ENCODE results near the gene COX11. TPM values are rescaled to one million over a fixed set of nuclear protein-coding genes. Genes with fewer than 3 reads are reported as not detected.

COX11 gene
- total RNA-seq, 2 experiments from 2014 or later, result 75.6 to 78.6 TPM

- BruUV-seq (replicated peaks), result no TSS peak
- TF ChIP-seq EZH2phosphoT487 (IDR thresholded peaks at IDR 0.05; ENCODE audit: borderline replicate concordance, low read depth, low read length), result no peak
- TF ChIP-seq CTCF (conservative IDR thresholded peaks at IDR 0.05; ENCODE audit: low read length), result no peak
- CTCF ChIA-PET (ENCODE audit: unreplicated experiment), result no interaction called here
These were observed 33.0 kb downstream of the COX11 start for GRCh38 chr17:54935471-54935870.

GRCh38 chr17:54933921-54934320 is 34.5 kb downstream of the COX11 start:
- CTCF ChIA-PET (ENCODE audit: unreplicated experiment), result no interaction called here

More at GRCh38 chr17:54935471-54935870, 33.0 kb downstream of the COX11 start:
- Histone ChIP-seq H3K4me3 (ENCODE audit: low read depth, low read length, poor library complexity, severe bottlenecking) (no peak overlapping the region), H2AFZ (ENCODE audit: low read length) (no peak overlapping the region), H4K20me1 (ENCODE audit: insufficient read depth, low read length) (no peaks in the 10 kb centered on the region), H3K4me1 (ENCODE audit: insufficient read depth, low read length, poor library complexity, severe bottlenecking) (no peaks in the 10 kb centered on the region), H3K9me3 (ENCODE audit: low read length) (no peaks in the 10 kb centered on the region), H3K9me2 (ENCODE audit: insufficient read depth, low read length) (no peaks in the 10 kb centered on the region), H3K36me3 (ENCODE audit: insufficient read depth, low read length) (no peaks in the 10 kb centered on the region), H3K27ac (ENCODE audit: low read depth, low read length, poor library complexity, severe bottlenecking) (no peak overlapping the region), H3K79me2 (ENCODE audit: insufficient read depth, low read depth, low read length) (no peaks in the 10 kb centered on the region), H3K4me2 (ENCODE audit: low read length) (no peak overlapping the region)
- DNase-seq (ENCODE audit: low spot score), result no peak
- POLR2A ChIA-PET, result no interaction called here
- intact Hi-C loops (cut with micrococcal nuclease; ENCODE audit: unreplicated experiment), result no loop called here

More at GRCh38 chr17:54933921-54934320, 34.5 kb downstream of the COX11 start:
- DNase-seq (ENCODE audit: low spot score), result no peak
- intact Hi-C loops (cut with micrococcal nuclease; ENCODE audit: unreplicated experiment), result no loop called here
- Histone ChIP-seq H3K4me2 (ENCODE audit: low read length) (no peak overlapping the region), H3K9me2 (ENCODE audit: insufficient read depth, low read length) (no peaks in the 10 kb centered on the region), H3K79me2 (ENCODE audit: insufficient read depth, low read depth, low read length) (no peaks in the 10 kb centered on the region), H3K36me3 (ENCODE audit: insufficient read depth, low read length) (no peaks in the 10 kb centered on the region), H3K4me1 (ENCODE audit: insufficient read depth, low read length, poor library complexity, severe bottlenecking) (no peaks in the 10 kb centered on the region), H4K20me1 (ENCODE audit: insufficient read depth, low read length) (no peaks in the 10 kb centered on the region), H2AFZ (ENCODE audit: low read length) (no peak overlapping the region), H3K27ac (ENCODE audit: low read depth, low read length, poor library complexity, severe bottlenecking) (no peak overlapping the region), H3K4me3 (ENCODE audit: low read depth, low read length, poor library complexity, severe bottlenecking) (no peak overlapping the region), H3K9me3 (ENCODE audit: low read length) (no peaks in the 10 kb centered on the region)
- no peak for TF ChIP-seq EZH2phosphoT487 (IDR thresholded peaks at IDR 0.05; ENCODE audit: borderline replicate concordance, low read depth, low read length)
- no peak for TF ChIP-seq CTCF (conservative IDR thresholded peaks at IDR 0.05; ENCODE audit: low read length)
- BruUV-seq (replicated peaks), result no TSS peak
- POLR2A ChIA-PET, result interaction anchor here (0.7 kb wide), 2 partner anchors 55 to 159 kb away, joined by 3 read pairs; no protein-coding TSS in a partner anchor

Data from OCI-LY7 (cell line).